CD4-positive, alpha-beta T cell (primary cell): Measurements from ENCODE around the gene BCL2. TPM values are rescaled to one million over a fixed set of nuclear protein-coding genes. Genes with fewer than 3 reads are reported as not detected.

Experiments used
- ATAC-seq: fragments of 200-7000 bp; cut with Tn5 transposase; one replicate; pipeline ENCODE4 v1.10.0; 2022; ENCODE audit warnings: mild to moderate bottlenecking; ENCODE audit not compliant: poor library complexity
- CTCF ChIA-PET: fragments of 350-600 bp; sonication (Branson Sonifier 250); formaldehyde crosslinking; loops from one replicate; lab custom pipeline; 2021; ENCODE audit warnings: antibody characterized with exemption, inconsistent platforms; lab: Charles Lee
- POLR2A ChIA-PET: fragments of 350-600 bp; sonication (Branson Sonifier 250); formaldehyde crosslinking; loops from one replicate; lab custom pipeline; 2021; ENCODE audit warnings: antibody characterized with exemption, inconsistent platforms; lab: Charles Lee
- DNase-seq, 14 experiments: peaks; one replicate each; pipeline ENCODE4 v3.0.0-alpha.2; 2013 to 2020; ENCODE audit warnings: mixed read lengths in 2 of 14
- H3K27ac ChIP-seq, 2 donors: one replicate each; pipeline versions ENCODE4 v1.5.1 to v1.7.0; 2013; ENCODE audit warnings: low read length in 2 of 2, low read depth in 1 of 2, mild to moderate bottlenecking in 1 of 2
- H3K27me3 ChIP-seq, 2 experiments: 1 replicate in 1 of 2; 2 replicates in 1 of 2; pipeline versions ENCODE4 v1.6.1 to v1.7.0; 2013; ENCODE audit warnings: low read length in 2 of 2, control low read depth in 1 of 2, mild to moderate bottlenecking in 1 of 2, moderate library complexity in 1 of 2; ENCODE audit not compliant: insufficient read depth in 2 of 2, control insufficient read depth in 1 of 2
- H3K36me3 ChIP-seq: one replicate; pipeline ENCODE4 v1.6.1; 2013; ENCODE audit warnings: low read length, control low read depth; ENCODE audit not compliant: insufficient read depth
- H3K4me1 ChIP-seq: one replicate; pipeline ENCODE4 v1.6.1; 2013; ENCODE audit warnings: low read length, control low read depth; ENCODE audit not compliant: insufficient read depth
- H3K4me3 ChIP-seq: one replicate; pipeline ENCODE4 v1.5.1; 2013; ENCODE audit warnings: mild to moderate bottlenecking, low read length, moderate library complexity
- H3K9me3 ChIP-seq, 2 experiments: 1 replicate in 1 of 2; 2 replicates in 1 of 2; pipeline versions ENCODE4 v1.6.1 to v1.7.0; 2013; ENCODE audit warnings: low read length in 2 of 2, mild to moderate bottlenecking in 2 of 2, control low read depth in 1 of 2, moderate library complexity in 1 of 2; ENCODE audit not compliant: control insufficient read depth in 1 of 2, insufficient read depth in 1 of 2
- H3K27ac Mint-ChIP-seq: one replicate; pipeline ENCODE4 v1.8.0; 2020; ENCODE audit warnings: mixed read lengths
- H3K27me3 Mint-ChIP-seq: one replicate; pipeline ENCODE4 v1.8.0; 2021; ENCODE audit warnings: mixed read lengths
- H3K36me3 Mint-ChIP-seq: one replicate; pipeline ENCODE4 v1.8.0; 2021; ENCODE audit warnings: low read depth, mixed read lengths
- H3K4me1 Mint-ChIP-seq: one replicate; pipeline ENCODE4 v1.8.0; 2021; ENCODE audit warnings: low read depth, mixed read lengths
- H3K4me3 Mint-ChIP-seq: one replicate; pipeline ENCODE4 v1.8.0; 2020; ENCODE audit warnings: mild to moderate bottlenecking, mixed read lengths
- H3K9me3 Mint-ChIP-seq: one replicate; pipeline ENCODE4 v1.8.0; 2020; ENCODE audit warnings: mixed read lengths
- CTCF ChIP-seq: fragments of 200-600 bp; IDR thresholded peaks from one replicate; pipeline ENCODE4 v1.8.0; 2022; ENCODE audit warnings: antibody characterized with exemption, mild to moderate bottlenecking
- intact Hi-C, 2 experiments: fragments of 100-400 bp; cut with DNase I in 1 of 2; cut with micrococcal nuclease in 1 of 2; formaldehyde crosslinking; loops; one replicate each; pipeline versions ENCODE4 v1.15.1 to v1.9.0; 2023 to 2025; cut with DNase I, micrococcal nuclease
- total RNA-seq, 174 experiments: library from RNA in 2 of 174; stranded (reverse) in 2 of 174; gene quantifications; one replicate each; pipeline ENCODE4 v1.2.3 and lab custom pipeline; 2021 to 2026

Gene BCL2
- total RNA-seq, 2 experiments from 2014 or later, result 40.1 to 40.3 TPM

GRCh38 chr18:63182310-63182772 is 137.2 kb downstream of the BCL2 start:
- POLR2A ChIA-PET, result no interaction called here

GRCh38 chr18:63181706-63182309 is 137.8 kb downstream of the BCL2 start:
- H3K27ac ChIP-seq, result no peak overlapping the region
- H3K9me3 ChIP-seq, result no peaks in the 10 kb centered on the region
- peaks cover 35% of the 10 kb centered on the region for H3K4me1 ChIP-seq
- peaks cover 56% of the 10 kb centered on the region for H3K4me1 Mint-ChIP-seq
- H3K4me3 Mint-ChIP-seq, result no peak overlapping the region
- intact Hi-C loops, result no loop called here
- peaks cover 15% of the 10 kb centered on the region for H3K36me3 ChIP-seq
- ChIA-PET POLR2A (no interaction called here), CTCF (interaction anchor here (1.0 to 1.5 kb wide), 3 partner anchors 8 to 136 kb away, joined by 3 read pairs; no protein-coding TSS in a partner anchor)
- no peak for TF ChIP-seq CTCF
- no peaks in the 10 kb centered on the region for H3K9me3 Mint-ChIP-seq
- H3K36me3 Mint-ChIP-seq, result no peaks in the 10 kb centered on the region
- no peaks in the 10 kb centered on the region for H3K27me3 ChIP-seq
- H3K27ac Mint-ChIP-seq, result no peak overlapping the region
- no peaks in the 10 kb centered on the region for H3K27me3 Mint-ChIP-seq
- no peak for ATAC-seq
- no peak overlapping the region for H3K4me3 ChIP-seq
- DNase-seq, result no peak

More at GRCh38 chr18:63182310-63182772, 137.2 kb downstream of the BCL2 start:
- no peak for ATAC-seq
- Mint-ChIP-seq H3K36me3 (no peaks in the 10 kb centered on the region), H3K4me1 (peaks cover 61% of the 10 kb centered on the region), H3K9me3 (no peaks in the 10 kb centered on the region), H3K27me3 (no peaks in the 10 kb centered on the region), H3K27ac (no peak overlapping the region), H3K4me3 (no peak overlapping the region)
- intact Hi-C loops, result no loop called here
- Histone ChIP-seq H3K27me3 (no peaks in the 10 kb centered on the region), H3K9me3 (no peaks in the 10 kb centered on the region), H3K36me3 (peaks cover 15% of the 10 kb centered on the region), H3K4me3 (no peak overlapping the region), H3K27ac (no peak overlapping the region), H3K4me1 (peaks cover 40% of the 10 kb centered on the region)
- DNase-seq, result no peak
- TF ChIP-seq CTCF, result no peak
- CTCF ChIA-PET, result interaction anchor here (1.0 to 1.2 kb wide), 2 partner anchors 9 to 136 kb away, joined by 3 read pairs; no protein-coding TSS in a partner anchor

- Mint-ChIP-seq H3K4me1 (peaks cover 56% of the 10 kb centered on the region), H3K27me3 (no peaks in the 10 kb centered on the region), H3K9me3 (no peaks in the 10 kb centered on the region), H3K4me3 (no peak overlapping the region), H3K36me3 (peaks cover 4% of the 10 kb centered on the region), H3K27ac (peak overlapping the region; percentile 30)
- POLR2A ChIA-PET, result no interaction called here
- CTCF ChIA-PET, result interaction anchor here (1.2 to 1.5 kb wide), 2 partner anchors 8 to 26 kb away, joined by 3 read pairs; no protein-coding TSS in a partner anchor
- H3K27ac ChIP-seq, result no peak overlapping the region
- H3K4me1 ChIP-seq, result peaks cover 38% of the 10 kb centered on the region
- peaks cover 15% of the 10 kb centered on the region for H3K36me3 ChIP-seq
- intact Hi-C loops, result no loop called here
- no peak for ATAC-seq
- H3K27me3 ChIP-seq, result no peaks in the 10 kb centered on the region
- DNase-seq, result no peak
- no peaks in the 10 kb centered on the region for H3K9me3 ChIP-seq
- TF ChIP-seq CTCF, result no peak
- H3K4me3 ChIP-seq, result no peak overlapping the region
Observed at GRCh38 chr18:63180971-63181376, 138.6 kb downstream of the BCL2 start.
